Measurements from ENCODE around the gene TMCC2.
"Not testable (repeated sequence)": the region's sequence is repeated elsewhere in the genome, so short reads cannot be mapped to it uniquely, and the experiment has no call there.

The TMCC2 gene

DNA sequence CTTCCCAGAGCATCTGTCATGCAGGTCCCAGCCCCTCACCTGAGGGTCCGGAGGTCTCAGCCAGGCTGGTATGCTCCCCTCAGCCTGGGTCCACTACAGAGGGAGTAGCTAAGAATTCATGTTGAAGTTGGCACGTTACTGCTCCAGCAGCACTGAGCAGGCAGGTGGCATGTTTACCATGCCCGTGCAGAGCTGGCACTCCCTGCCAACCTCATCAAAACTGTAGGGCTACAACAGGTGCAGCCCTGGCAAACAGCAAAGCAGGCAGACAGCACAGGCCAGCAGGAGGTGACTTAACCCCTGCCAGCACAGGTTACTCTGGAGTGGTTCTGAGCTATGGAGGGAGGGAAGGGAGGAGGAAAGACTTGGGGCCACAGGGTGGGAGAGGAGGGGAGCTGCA lies 47.4 kb downstream of the TMCC2 start:
- no peak for DNase-seq (ENCODE audit: low spot score in 2 of 2)
- in situ Hi-C loops (cut with MboI; ENCODE audit: low sequenced_read_pairs), result loop anchor here (5.0 to 10.0 kb wide), 3 partner anchors 52 to 250 kb away; no protein-coding TSS in a partner anchor

DNA sequence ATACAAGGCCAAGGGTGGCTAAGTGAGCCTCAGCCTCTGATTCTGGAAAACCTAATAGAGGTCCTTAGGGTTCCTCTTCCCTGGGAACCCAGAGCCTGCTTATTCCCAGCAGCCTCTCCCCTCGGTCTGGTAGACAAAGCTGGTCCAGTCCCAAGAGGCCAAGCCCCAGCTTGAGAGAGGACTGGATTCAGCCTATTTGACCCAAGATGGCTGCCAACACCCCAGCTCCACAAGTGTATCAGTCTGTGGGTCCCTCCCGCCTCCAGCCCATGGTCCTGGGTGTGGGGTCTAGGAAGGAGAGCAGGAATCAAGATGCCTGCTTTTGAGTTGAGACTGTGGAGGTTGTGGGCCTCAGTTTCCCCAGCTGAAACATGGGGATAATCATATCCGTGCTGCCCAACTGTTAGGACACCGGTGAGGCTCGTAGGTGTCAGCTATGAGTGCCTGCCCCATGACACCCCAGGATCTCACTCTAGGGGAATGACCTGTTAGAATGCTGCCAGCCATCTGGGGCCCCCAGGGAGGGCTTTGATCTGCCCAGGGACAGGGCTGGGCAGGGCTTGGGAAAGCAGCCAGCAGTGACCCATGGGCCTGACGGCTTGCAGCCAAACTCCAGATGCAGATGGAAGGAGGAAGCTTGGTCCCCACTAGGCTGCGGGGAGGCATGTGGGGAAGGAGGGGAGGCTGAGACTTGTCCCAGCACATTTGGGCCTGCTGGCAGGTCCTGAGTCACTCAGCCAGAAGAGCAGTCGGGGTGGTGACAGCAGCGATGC lies 48.4 kb downstream of the TMCC2 start:
- in situ Hi-C loops (cut with MboI; ENCODE audit: low sequenced_read_pairs), result loop anchor here (5.0 to 10.0 kb wide), 3 partner anchors 51 to 249 kb away; no protein-coding TSS in a partner anchor
- DNase-seq (ENCODE audit: low spot score in 2 of 2), result no peak
- H3K4me1 ChIP-seq, result peaks cover 6% of the 10 kb centered on the region; the same call in 1 of the 2 replicates
- H3K36me3 ChIP-seq (replicated peaks), result no peaks in the 10 kb centered on the region; the same call in none of the 2 replicates
- H3K4me3 ChIP-seq, result no peak overlapping the region
- no peaks in the 10 kb centered on the region for H3K9me3 ChIP-seq
- no peaks in the 10 kb centered on the region for H3K27me3 ChIP-seq (ENCODE audit: low read depth)

More for the DNA sequence above, 47.4 kb downstream of the TMCC2 start:
- Histone ChIP-seq H3K4me3 (no peak overlapping the region), H3K4me1 (peaks cover 6% of the 10 kb centered on the region; the same call in 1 of the 2 replicates), H3K27me3 (ENCODE audit: low read depth) (no peaks in the 10 kb centered on the region), H3K9me3 (no peaks in the 10 kb centered on the region), H3K36me3 (replicated peaks) (no peaks in the 10 kb centered on the region; the same call in none of the 2 replicates)

DNA sequence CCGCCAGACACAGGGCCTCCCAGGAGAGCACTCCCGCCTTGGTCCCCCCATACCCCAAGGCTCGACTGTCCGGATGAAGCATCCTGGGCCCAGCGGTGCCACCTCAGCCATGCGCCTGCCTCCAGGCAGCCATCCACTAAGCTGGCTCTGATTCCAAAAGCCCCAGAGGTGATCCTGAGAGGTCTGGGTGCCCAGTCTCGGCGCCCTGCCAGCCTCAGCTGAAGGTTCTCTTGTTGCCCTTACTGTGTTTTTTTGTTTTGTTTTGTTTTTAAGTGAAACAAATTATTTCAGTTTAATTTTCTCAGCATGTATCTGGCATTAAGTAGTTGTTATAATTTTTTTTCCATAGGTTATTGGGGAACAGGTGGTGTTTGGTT lies 48.9 kb downstream of the TMCC2 start:
- Histone ChIP-seq H3K36me3 (replicated peaks) (no peaks in the 10 kb centered on the region; the same call in none of the 2 replicates), H3K4me3 (no peak overlapping the region), H3K27me3 (ENCODE audit: low read depth) (no peaks in the 10 kb centered on the region), H3K9me3 (no peaks in the 10 kb centered on the region), H3K4me1 (peaks cover 6% of the 10 kb centered on the region; the same call in 1 of the 2 replicates)
- in situ Hi-C loops (cut with MboI; ENCODE audit: low sequenced_read_pairs), result loop anchor here (5.0 to 10.0 kb wide), 3 partner anchors 51 to 248 kb away; no protein-coding TSS in a partner anchor
- no peak for DNase-seq (ENCODE audit: low spot score in 2 of 2)

DNA sequence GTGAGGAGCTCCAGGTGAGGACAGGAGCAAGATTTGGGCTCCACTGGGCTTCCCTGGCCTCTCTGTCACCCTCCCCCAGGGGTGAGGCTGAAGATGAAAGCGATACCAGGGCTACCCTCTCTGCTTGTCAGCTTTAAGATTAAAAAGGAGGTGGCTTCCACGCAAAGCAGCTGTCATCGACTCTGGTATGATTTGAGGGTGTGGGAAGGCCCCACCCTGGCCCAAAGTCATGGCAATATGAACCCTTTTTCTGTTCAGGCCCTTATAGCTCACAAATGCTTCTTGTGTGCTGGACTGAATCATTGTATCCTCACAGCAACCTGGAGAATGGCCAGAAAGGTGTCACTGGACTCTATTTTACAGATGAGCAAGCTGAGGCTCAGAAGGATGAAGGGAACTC lies 52.2 kb downstream of the TMCC2 start:
- Histone ChIP-seq H3K36me3 (replicated peaks) (no peaks in the 10 kb centered on the region), H3K27me3 (ENCODE audit: low read depth) (no peaks in the 10 kb centered on the region), H3K4me3 (no peak overlapping the region), H3K9me3 (no peaks in the 10 kb centered on the region), H3K4me1 (peaks cover 17% of the 10 kb centered on the region)
- in situ Hi-C loops (cut with MboI; ENCODE audit: low sequenced_read_pairs), result loop anchor here (5.0 to 10.0 kb wide), 3 partner anchors 47 to 245 kb away; no protein-coding TSS in a partner anchor
- no peak for DNase-seq (ENCODE audit: low spot score in 2 of 2)

DNA sequence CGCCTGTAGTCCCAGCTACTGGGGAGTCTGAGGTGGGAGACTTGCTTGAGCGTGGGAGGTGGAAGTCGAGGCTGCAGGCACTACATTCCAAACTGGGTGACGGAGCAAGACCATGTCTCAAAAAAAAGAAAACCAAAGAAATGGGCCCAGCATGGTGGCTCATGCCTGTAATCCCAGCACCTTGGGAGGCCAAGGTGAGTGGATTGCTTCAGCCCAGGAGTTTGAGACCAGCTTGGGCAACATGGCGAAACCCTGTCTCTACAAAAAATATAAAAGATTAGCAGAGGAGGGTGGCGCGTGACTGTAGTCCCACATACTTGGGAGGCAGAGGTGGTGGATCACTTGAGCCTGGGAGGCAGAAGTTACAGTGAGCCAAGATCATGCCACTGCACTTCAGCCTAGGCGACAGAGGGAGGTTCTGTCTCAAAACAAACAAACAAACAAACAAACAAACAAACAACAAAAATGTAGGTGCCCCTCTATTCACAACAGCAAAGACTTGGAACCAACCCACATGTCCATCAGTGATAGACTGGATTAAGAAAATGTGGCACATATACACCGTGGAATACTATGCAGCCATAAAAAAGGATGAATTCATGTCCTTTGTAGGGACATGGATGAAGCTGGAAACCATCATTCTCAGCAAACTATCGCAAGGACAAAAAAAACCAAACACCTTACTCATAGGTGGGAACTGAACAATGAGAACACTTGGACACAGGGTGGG lies 53.1 kb downstream of the TMCC2 start:
- H3K9me3 ChIP-seq; in situ Hi-C loops (cut with MboI; ENCODE audit: low sequenced_read_pairs); H3K4me3 ChIP-seq; DNase-seq (ENCODE audit: low spot score in 2 of 2); H3K36me3 ChIP-seq (replicated peaks); H3K27me3 ChIP-seq (ENCODE audit: low read depth): not testable (repeated sequence)
- peaks cover 21% of the 10 kb centered on the region for H3K4me1 ChIP-seq

DNA sequence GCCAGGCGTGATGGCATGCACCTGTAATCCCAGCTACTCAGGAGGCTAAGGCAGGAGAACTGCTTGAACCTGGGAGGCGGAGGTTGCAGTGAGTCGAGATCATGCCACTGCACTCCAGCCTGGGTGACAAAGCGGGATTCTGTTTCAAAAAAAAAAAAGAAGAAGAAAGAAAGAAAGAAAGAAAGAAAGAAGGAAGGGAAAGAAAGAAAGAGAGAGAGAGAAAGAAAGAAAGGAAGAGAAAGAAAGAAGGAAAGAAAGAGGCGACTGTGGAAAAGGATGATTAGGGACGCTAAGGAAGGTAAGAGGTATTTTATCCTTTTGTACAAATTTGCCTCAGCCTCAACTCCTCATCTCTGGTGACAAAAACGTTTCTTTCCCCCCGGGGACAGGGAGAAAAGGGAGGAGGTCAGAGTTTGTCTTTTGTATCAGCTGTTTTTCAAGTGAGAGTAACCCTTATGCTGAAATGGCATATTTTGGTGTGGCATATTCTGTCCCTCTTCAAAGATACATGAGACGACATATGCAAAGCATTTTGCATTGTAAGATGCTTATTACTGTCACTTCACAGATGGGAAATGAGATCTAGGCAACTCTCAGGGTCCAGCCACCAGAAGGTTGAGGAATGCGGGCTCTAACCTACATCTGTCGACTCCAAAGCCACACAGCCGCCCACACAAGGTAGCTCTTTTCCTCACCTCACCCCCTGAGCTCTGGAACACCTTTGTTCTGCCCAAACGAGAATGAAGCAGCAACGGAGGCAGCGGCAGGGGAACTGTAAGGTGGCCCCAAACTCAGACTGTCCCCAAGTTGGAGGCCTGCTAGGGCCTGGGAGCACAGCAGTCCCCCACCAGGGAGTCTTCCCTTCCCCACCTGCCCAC lies 55.8 kb downstream of the TMCC2 start:
- H3K27me3 ChIP-seq (ENCODE audit: low read depth), result no peaks in the 10 kb centered on the region
- DNase-seq (ENCODE audit: low spot score in 2 of 2), result no peak
- in situ Hi-C loops (cut with MboI; ENCODE audit: low sequenced_read_pairs), result no loop called here
- H3K4me3 ChIP-seq, result no peak overlapping the region
- H3K4me1 ChIP-seq, result peaks cover 31% of the 10 kb centered on the region
- no peaks in the 10 kb centered on the region for H3K36me3 ChIP-seq (replicated peaks)
- H3K9me3 ChIP-seq, result no peaks in the 10 kb centered on the region

DNA sequence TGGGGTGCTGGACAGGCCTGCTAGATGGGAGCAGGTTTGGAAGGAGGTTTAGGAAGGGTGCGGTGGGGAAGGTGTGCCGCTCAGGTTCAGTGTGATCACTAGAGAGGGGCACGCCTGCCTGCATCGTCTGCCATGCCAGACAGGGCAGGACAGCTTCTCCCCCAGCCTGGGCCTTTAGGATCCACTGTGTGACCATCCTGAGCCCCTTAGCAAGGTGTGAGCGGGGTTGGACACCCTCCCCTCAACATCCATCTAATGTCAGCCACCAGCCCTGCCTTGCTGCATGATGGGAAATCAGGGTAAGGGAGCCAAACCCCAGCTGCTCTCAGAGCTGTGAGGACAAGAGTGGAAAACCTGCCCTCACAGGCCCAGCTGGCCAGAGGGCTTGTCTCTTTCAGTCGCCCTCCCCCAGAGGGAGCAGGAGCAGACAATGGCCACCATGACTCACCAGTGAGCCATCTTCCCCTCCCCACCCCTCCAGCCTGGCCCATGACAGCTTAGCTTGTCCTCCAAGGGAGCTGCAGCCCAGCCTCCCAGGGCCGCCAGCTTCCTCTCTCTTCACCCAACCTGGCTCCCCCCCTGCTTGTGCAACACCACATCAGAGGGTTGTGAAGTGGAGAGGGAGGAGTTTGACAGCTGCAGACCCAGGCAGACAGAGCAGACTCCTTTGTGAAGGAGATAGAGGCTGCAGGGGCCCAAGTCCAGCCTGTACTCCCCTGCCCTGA lies 56.8 kb downstream of the TMCC2 start:
- no peaks in the 10 kb centered on the region for H3K36me3 ChIP-seq (replicated peaks)
- no peaks in the 10 kb centered on the region for H3K9me3 ChIP-seq
- H3K27me3 ChIP-seq (ENCODE audit: low read depth), result no peaks in the 10 kb centered on the region
- no peak overlapping the region for H3K4me3 ChIP-seq
- DNase-seq (ENCODE audit: low spot score in 2 of 2), result peak; percentile 67 to 92
- in situ Hi-C loops (cut with MboI; ENCODE audit: low sequenced_read_pairs), result no loop called here
- H3K4me1 ChIP-seq, result peaks cover 31% of the 10 kb centered on the region

DNA sequence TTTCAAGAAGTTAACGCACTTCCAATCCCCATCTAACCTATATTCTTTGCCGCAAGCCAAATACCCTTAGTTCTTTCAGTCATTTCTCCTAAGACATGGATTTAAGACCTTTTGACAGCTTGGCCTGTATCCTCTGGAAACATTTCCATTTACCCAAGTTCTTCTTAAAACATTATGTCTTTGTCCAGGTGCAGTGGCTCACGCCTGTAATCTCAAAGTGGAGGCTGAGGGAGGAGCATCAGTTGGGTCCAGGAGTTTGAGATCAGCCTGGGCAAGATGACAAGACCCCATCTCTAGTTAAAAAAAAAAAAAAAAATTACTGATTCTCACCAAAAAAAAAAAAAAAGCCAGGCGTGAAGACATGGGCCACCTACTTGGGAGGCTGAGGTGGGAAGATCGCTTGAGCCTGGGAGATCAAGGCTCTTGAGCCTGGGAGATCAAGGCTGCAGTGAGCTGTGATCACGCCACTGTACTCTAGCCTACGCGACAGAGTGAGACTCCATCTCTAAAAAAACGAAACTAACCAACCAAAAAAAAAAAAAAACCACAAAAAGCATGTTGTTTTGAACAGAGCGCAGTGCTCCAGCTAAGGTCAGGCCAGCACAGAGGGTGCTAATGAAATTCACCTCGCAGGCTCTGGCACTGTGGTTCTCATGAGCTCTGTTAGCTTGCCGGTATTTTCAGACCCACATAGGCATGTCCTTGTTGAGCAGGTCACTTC lies 57.8 kb downstream of the TMCC2 start:
- H3K4me3 ChIP-seq, result no peak overlapping the region
- H3K36me3 ChIP-seq (replicated peaks), result no peaks in the 10 kb centered on the region
- peaks cover 31% of the 10 kb centered on the region for H3K4me1 ChIP-seq
- no peaks in the 10 kb centered on the region for H3K9me3 ChIP-seq
- in situ Hi-C loops (cut with MboI; ENCODE audit: low sequenced_read_pairs), result no loop called here
- DNase-seq (ENCODE audit: low spot score in 2 of 2), result no peak
- H3K27me3 ChIP-seq (ENCODE audit: low read depth), result no peaks in the 10 kb centered on the region

DNA sequence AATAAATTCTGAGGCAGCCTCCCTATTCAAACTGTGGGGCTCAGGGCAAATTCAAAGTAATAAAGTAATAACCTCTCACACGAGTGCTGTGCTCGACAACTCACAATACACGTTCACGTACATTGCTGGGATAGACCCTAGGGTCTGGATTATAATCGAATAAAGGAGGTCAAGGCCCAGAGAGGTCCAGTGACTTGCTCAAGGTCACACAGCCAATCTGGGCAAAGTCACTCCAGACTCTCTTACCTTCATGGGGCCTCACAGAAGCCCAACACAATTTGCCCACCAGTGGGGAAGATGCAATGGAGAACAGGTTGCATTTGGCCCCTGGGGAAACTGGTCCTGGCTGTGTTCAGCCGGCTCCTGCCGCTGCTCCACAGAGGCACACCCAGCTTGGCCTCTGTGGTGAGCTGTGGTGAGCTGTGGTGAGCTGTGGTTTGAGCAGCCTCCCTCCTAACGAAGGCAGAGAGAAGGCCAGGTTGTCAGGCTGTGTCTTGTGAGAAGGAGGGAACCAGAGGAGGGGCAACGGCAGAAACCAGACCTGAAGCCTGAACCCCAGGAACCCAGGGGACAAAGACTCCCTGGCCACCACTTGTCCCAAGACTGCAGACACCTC lies 58.7 kb downstream of the TMCC2 start:
- H3K36me3 ChIP-seq (replicated peaks), result no peaks in the 10 kb centered on the region
- no peaks in the 10 kb centered on the region for H3K9me3 ChIP-seq
- peaks cover 31% of the 10 kb centered on the region for H3K4me1 ChIP-seq
- in situ Hi-C loops (cut with MboI; ENCODE audit: low sequenced_read_pairs), result no loop called here
- no peak overlapping the region for H3K4me3 ChIP-seq
- no peaks in the 10 kb centered on the region for H3K27me3 ChIP-seq (ENCODE audit: low read depth)
- no peak for DNase-seq (ENCODE audit: low spot score in 2 of 2)

DNA sequence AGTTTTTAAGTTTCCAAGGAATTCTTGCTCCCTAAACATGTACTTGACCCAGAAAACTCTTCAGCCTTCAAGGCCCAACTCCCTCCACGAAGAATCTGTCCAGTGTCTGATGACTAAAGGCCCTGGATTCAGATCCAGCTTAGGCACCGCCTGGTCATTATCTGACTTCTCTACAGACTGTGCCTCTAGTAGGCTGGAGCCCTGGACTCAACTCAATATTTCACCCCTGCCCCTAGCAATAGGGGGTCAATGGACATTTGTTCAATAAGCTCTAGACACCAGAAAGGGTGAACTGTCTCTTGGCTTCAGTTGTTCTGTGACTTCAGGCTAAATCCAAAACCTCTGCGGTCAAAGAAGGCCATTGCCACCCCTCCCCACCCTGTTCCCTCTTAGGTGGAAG lies 59.3 kb downstream of the TMCC2 start:
- in situ Hi-C loops (cut with MboI; ENCODE audit: low sequenced_read_pairs), result no loop called here
- no peaks in the 10 kb centered on the region for H3K27me3 ChIP-seq (ENCODE audit: low read depth)
- no peak for DNase-seq (ENCODE audit: low spot score in 2 of 2)
- no peak overlapping the region for H3K4me3 ChIP-seq
- peaks cover 31% of the 10 kb centered on the region for H3K4me1 ChIP-seq
- no peaks in the 10 kb centered on the region for H3K9me3 ChIP-seq
- H3K36me3 ChIP-seq (replicated peaks), result no peaks in the 10 kb centered on the region

DNA sequence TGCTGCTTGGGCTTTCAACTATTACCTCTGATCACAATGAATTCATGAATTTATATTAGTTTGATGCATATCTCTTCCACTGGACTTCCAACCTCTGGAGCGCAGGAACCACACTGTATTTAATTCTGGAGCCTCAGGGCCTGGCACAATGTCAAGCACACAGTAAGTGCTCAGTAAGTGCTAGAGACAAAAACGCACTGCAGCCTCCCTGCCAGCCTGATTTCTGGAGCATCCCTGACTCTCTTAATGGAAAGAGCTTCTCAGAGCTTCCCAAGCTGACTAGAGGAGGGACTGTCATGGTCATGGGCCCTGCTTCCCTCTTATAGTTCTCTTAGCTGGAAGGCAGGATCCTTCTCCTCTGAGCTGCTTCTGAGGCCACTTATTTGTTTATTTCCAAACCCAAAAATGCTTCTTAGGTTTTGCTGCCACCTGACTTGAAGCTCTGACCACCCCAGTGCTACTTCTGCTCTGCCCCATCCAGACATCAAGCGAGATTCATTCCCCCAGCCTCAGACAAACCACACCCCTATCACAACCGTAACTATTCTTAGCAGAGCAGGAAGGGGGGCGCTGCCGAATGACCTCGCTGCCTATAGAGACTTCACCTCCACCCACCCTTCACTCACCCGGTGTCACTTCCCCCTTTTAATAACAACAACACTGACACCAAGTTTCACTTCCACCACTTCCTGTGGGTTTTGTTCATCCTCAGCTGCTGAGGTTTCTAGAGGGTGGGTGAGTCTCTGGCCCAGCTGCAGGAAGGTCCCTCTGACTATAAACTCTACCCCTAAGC lies 60.2 kb downstream of the TMCC2 start:
- Histone ChIP-seq H3K4me1 (peaks cover 31% of the 10 kb centered on the region), H3K9me3 (no peaks in the 10 kb centered on the region), H3K4me3 (no peak overlapping the region), H3K36me3 (replicated peaks) (no peaks in the 10 kb centered on the region), H3K27me3 (ENCODE audit: low read depth) (no peaks in the 10 kb centered on the region)
- DNase-seq (ENCODE audit: low spot score in 2 of 2), result no peak
- in situ Hi-C loops (cut with MboI; ENCODE audit: low sequenced_read_pairs), result no loop called here

Data from HAP-1 (cell line).